ENCODE data around the gene TMEM232.
"Not testable (repeated sequence)": the region's sequence is repeated elsewhere in the genome, so short reads cannot be mapped to it uniquely, and the experiment has no call there.

TMEM232 gene

GRCh38 chr5:110535146-110535545 is 191.3 kb downstream of the TMEM232 start:
- not testable (repeated sequence) for H3K27me3 Mint-ChIP-seq, DNase-seq, ATAC-seq, H3K9me3 Mint-ChIP-seq, H3K4me3 Mint-ChIP-seq, H3K27ac Mint-ChIP-seq, H3K4me1 Mint-ChIP-seq

GRCh38 chr5:110525762-110526161 is 200.7 kb downstream of the TMEM232 start:
- Mint-ChIP-seq H3K27ac (no peak overlapping the region), H3K9me3 (no peaks in the 10 kb centered on the region), H3K27me3 (no peaks in the 10 kb centered on the region), H3K4me1 (no peaks in the 10 kb centered on the region), H3K4me3 (no peak overlapping the region)
- ATAC-seq (no peak), DNase-seq (no peak)

GRCh38 chr5:110517396-110517795 is 209.1 kb downstream of the TMEM232 start:
- no peaks in the 10 kb centered on the region for H3K27me3 Mint-ChIP-seq

GRCh38 chr5:110514030-110514429 is 212.4 kb downstream of the TMEM232 start:
- DNase-seq: no peak
- Mint-ChIP-seq H3K27me3 (peaks cover 9% of the 10 kb centered on the region), H3K4me1 (no peaks in the 10 kb centered on the region), H3K9me3 (no peaks in the 10 kb centered on the region), H3K27ac (no peak overlapping the region), H3K4me3 (no peak overlapping the region)
- ATAC-seq: no peak

More at GRCh38 chr5:110517396-110517795, 209.1 kb downstream of the TMEM232 start:
- no peak overlapping the region for H3K27ac Mint-ChIP-seq
- no peaks in the 10 kb centered on the region for H3K9me3 Mint-ChIP-seq
- DNase-seq (no peak), ATAC-seq (no peak)
- H3K4me3 Mint-ChIP-seq: no peak overlapping the region
- H3K4me1 Mint-ChIP-seq: no peaks in the 10 kb centered on the region

- DNase-seq (no peak), ATAC-seq (no peak)
- no peak overlapping the region for H3K27ac Mint-ChIP-seq
- no peaks in the 10 kb centered on the region for H3K9me3 Mint-ChIP-seq
- H3K4me1 Mint-ChIP-seq: no peaks in the 10 kb centered on the region
- H3K4me3 Mint-ChIP-seq: no peak overlapping the region
- peaks cover 9% of the 10 kb centered on the region for H3K27me3 Mint-ChIP-seq
Measured at GRCh38 chr5:110512266-110512665, 214.2 kb downstream of the TMEM232 start.

- no peak overlapping the region for H3K4me3 Mint-ChIP-seq
- ATAC-seq (no peak), DNase-seq (no peak)
- no peak overlapping the region for H3K27ac Mint-ChIP-seq
- no peaks in the 10 kb centered on the region for H3K4me1 Mint-ChIP-seq
- no peaks in the 10 kb centered on the region for H3K9me3 Mint-ChIP-seq
- peaks cover 9% of the 10 kb centered on the region for H3K27me3 Mint-ChIP-seq
Measured at GRCh38 chr5:110510146-110510545, 216.3 kb downstream of the TMEM232 start.

DNA sequence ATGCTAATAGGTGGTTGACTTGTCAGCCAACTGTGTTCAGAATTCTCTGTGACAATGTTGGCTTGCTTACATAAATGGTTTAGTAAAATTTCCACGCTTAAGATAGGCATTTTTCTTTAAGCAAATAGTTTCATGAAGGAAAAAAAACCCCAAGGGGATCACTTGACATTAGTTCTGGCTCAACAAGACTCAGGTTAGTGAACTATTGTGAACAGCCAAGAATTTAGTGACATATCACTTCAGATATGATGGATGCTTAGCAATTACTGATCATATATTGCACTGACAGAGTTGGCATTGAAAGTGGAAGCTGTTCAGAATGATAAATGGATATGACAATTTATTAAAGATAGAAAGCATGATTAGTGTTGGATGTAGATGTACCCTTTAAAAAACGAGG is 218.5 kb downstream of the TMEM232 start:
- no peak for ATAC-seq
- H3K4me1 Mint-ChIP-seq: no peaks in the 10 kb centered on the region
- no peaks in the 10 kb centered on the region for H3K9me3 Mint-ChIP-seq
- no peak overlapping the region for H3K27ac Mint-ChIP-seq
- DNase-seq: no peak
- peaks cover 9% of the 10 kb centered on the region for H3K27me3 Mint-ChIP-seq
- H3K4me3 Mint-ChIP-seq: no peak overlapping the region

GRCh38 chr5:110506378-110506777 is 220.1 kb downstream of the TMEM232 start:
- H3K9me3 Mint-ChIP-seq: no peaks in the 10 kb centered on the region
- H3K27me3 Mint-ChIP-seq: peaks cover 9% of the 10 kb centered on the region
- no peaks in the 10 kb centered on the region for H3K4me1 Mint-ChIP-seq
- DNase-seq (no peak), ATAC-seq (no peak)
- H3K27ac Mint-ChIP-seq: no peak overlapping the region
- no peak overlapping the region for H3K4me3 Mint-ChIP-seq

DNA sequence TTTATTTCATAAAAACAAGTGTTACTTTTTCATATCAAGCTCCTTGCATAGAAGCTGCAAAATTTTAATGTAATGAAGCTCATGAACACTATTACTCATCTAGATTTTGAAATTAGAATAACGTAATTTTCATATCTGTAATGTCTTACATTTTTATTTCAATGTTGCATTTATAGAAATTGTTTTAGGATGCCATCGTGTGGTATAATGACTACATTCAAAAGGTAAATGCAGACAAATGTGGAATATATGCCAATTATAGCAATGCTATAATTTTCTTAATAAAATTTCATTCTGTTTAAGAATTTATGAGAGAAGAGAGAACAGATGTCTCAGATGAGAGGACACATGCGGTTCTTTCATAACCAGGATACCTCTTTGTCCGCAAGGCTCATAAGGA is 230.2 kb downstream of the TMEM232 start:
- Mint-ChIP-seq H3K4me3 (no peak overlapping the region), H3K4me1 (no peaks in the 10 kb centered on the region), H3K27ac (no peak overlapping the region), H3K27me3 (no peaks in the 10 kb centered on the region), H3K9me3 (no peaks in the 10 kb centered on the region)
- ATAC-seq (no peak), DNase-seq (no peak)

GRCh38 chr5:110492446-110492845 is 234.0 kb downstream of the TMEM232 start:
- H3K27me3 Mint-ChIP-seq: no peaks in the 10 kb centered on the region
- H3K27ac Mint-ChIP-seq: no peak overlapping the region
- no peak overlapping the region for H3K4me3 Mint-ChIP-seq
- H3K4me1 Mint-ChIP-seq: no peaks in the 10 kb centered on the region
- DNase-seq: no peak
- H3K9me3 Mint-ChIP-seq: no peaks in the 10 kb centered on the region
- ATAC-seq: no peak

GRCh38 chr5:110478895-110479294 is 247.6 kb downstream of the TMEM232 start:
- Mint-ChIP-seq H3K4me1 (no peaks in the 10 kb centered on the region), H3K27me3 (no peaks in the 10 kb centered on the region), H3K9me3 (peaks cover 2 to 4% of the 10 kb centered on the region in 2 donors), H3K27ac (no peak overlapping the region), H3K4me3 (no peak overlapping the region)
- ATAC-seq: no peak
- no peak for DNase-seq

DNA sequence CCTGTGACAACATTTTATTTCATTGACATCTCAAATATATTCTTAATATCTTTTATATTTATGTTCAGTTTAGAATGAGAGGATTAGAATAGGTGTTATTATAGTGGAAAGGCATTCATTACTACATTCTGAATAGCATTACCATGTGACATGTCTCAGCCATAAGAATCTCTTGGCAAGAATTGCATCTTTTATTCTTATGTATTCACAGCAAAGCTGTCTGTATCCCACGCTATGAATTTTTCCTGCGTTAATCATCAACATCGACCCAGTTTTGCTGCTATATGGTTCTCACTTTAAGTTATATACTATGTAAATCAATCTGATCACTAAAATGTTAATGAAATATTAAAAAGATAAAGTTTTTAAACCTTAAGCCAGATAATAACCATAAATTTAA is 248.6 kb downstream of the TMEM232 start:
- no peak overlapping the region for H3K27ac Mint-ChIP-seq
- no peaks in the 10 kb centered on the region for H3K4me1 Mint-ChIP-seq
- no peak overlapping the region for H3K4me3 Mint-ChIP-seq
- DNase-seq: no peak
- H3K27me3 Mint-ChIP-seq: no peaks in the 10 kb centered on the region
- peaks cover 0 to 4% of the 10 kb centered on the region in 2 donors for H3K9me3 Mint-ChIP-seq
- ATAC-seq: no peak

DNA sequence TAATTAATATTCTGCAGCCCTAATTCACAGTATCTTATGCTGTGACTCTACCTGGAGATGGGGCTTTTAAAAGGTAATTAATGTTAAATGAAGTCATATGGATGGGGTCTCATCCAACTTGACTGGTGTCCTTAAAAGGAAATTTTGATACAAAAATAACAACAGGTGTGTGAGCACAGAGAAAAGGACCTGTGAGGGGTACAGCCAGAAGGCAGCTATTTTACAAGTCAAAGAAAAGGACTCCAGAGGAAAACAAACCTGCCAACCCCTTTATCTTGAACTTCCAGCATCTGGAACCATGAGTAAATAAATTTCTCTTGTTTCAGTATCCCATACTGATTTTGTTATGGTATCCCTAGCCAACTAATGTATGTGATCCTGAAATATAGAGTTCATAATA is 250.3 kb downstream of the TMEM232 start:
- ATAC-seq (no peak), DNase-seq (no peak)
- Mint-ChIP-seq H3K4me1 (no peaks in the 10 kb centered on the region), H3K9me3 (peaks cover 7 to 11% of the 10 kb centered on the region in 2 donors), H3K27me3 (no peaks in the 10 kb centered on the region), H3K4me3 (no peak overlapping the region), H3K27ac (no peak overlapping the region)

- no peaks in the 10 kb centered on the region for H3K4me1 Mint-ChIP-seq
- H3K4me3 Mint-ChIP-seq: no peak overlapping the region
- ATAC-seq: no peak
- DNase-seq: no peak
- no peak overlapping the region for H3K27ac Mint-ChIP-seq
- no peaks in the 10 kb centered on the region for H3K27me3 Mint-ChIP-seq
- H3K9me3 Mint-ChIP-seq: peaks cover 13 to 17% of the 10 kb centered on the region in 2 donors
Measured at GRCh38 chr5:110475529-110475928, 250.9 kb downstream of the TMEM232 start.

DNA sequence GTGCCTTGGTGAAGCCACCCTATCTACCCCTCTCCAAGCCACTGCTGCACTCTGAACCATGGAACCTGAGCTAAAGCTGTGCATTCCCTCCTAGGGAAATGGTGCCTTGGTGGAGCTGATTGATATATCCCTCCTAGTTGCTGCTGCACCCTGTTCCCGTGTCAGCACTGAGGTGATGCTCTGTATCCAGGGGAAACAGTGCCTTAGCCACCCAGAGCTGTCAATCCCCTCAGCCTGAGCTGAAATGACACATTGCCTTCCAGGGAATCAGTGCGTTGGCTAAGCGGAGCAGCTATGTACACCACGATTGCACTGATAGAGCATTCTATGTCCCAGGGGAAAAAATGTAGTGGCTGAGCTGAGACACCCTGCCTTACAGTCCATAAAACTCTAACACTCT is 257.0 kb downstream of the TMEM232 start:
- H3K4me3 Mint-ChIP-seq: no peak overlapping the region
- no peak for ATAC-seq
- H3K27me3 Mint-ChIP-seq: no peaks in the 10 kb centered on the region
- H3K9me3 Mint-ChIP-seq: peaks cover 15 to 31% of the 10 kb centered on the region in 2 donors
- H3K4me1 Mint-ChIP-seq: no peaks in the 10 kb centered on the region
- H3K27ac Mint-ChIP-seq: no peak overlapping the region
- DNase-seq: no peak

GRCh38 chr5:110463106-110463505 is 263.4 kb downstream of the TMEM232 start:
- ATAC-seq (no peak), DNase-seq (no peak)
- Mint-ChIP-seq H3K4me3 (no peak overlapping the region), H3K27me3 (no peaks in the 10 kb centered on the region), H3K4me1 (no peaks in the 10 kb centered on the region), H3K9me3 (no peaks in the 10 kb centered on the region), H3K27ac (no peak overlapping the region)

GRCh38 chr5:110460837-110461236 is 265.6 kb downstream of the TMEM232 start:
- Mint-ChIP-seq H3K4me3 (no peak overlapping the region), H3K27ac (no peak overlapping the region), H3K9me3 (no peaks in the 10 kb centered on the region), H3K27me3 (no peaks in the 10 kb centered on the region), H3K4me1 (no peaks in the 10 kb centered on the region)
- DNase-seq (no peak), ATAC-seq (no peak)
